AG08395 (cell line): ENCODE measurements around the gene COL4A2.
"Not testable (repeated sequence)": the region's sequence is repeated elsewhere in the genome, so short reads cannot be mapped to it uniquely, and the experiment has no call there.

Experiments used
- DNase-seq: peaks from one replicate; pipeline ENCODE4 v3.0.0; 2012; ENCODE audit warnings: mixed read lengths, low spot score

The COL4A2 gene

GRCh38 chr13:110475117-110475516 lies 168.0 kb downstream of the COL4A2 start:
- no peak for DNase-seq

GRCh38 chr13:110475550-110476219 lies 168.6 kb downstream of the COL4A2 start:
- no peak for DNase-seq

- no peak for DNase-seq
Observed at GRCh38 chr13:110476220-110476617, 169.1 kb downstream of the COL4A2 start.

- no peak for DNase-seq
Observed at GRCh38 chr13:110477706-110478245, 170.7 kb downstream of the COL4A2 start.

GRCh38 chr13:110478405-110479214 lies 171.5 kb downstream of the COL4A2 start:
- no peak for DNase-seq

GRCh38 chr13:110479215-110479545 lies 172.1 kb downstream of the COL4A2 start:
- no peak for DNase-seq

- DNase-seq, result no peak
Observed at GRCh38 chr13:110479648-110480047, 172.6 kb downstream of the COL4A2 start.

GRCh38 chr13:110480161-110480560 lies 173.1 kb downstream of the COL4A2 start:
- no peak for DNase-seq

- DNase-seq, result no peak
Observed at GRCh38 chr13:110483386-110483968, 176.4 kb downstream of the COL4A2 start.

GRCh38 chr13:110484290-110485048 lies 177.4 kb downstream of the COL4A2 start:
- DNase-seq, result no peak

GRCh38 chr13:110485604-110486003 lies 178.5 kb downstream of the COL4A2 start:
- DNase-seq, result no peak

GRCh38 chr13:110486061-110486715 lies 179.1 kb downstream of the COL4A2 start:
- DNase-seq, result no peak

- DNase-seq, result not testable (repeated sequence)
Observed at GRCh38 chr13:110486880-110487279, 179.8 kb downstream of the COL4A2 start.

GRCh38 chr13:110490009-110490770 lies 183.1 kb downstream of the COL4A2 start:
- no peak for DNase-seq

GRCh38 chr13:110491869-110492678 lies 185.0 kb downstream of the COL4A2 start:
- no peak for DNase-seq

GRCh38 chr13:110492679-110493593 lies 185.9 kb downstream of the COL4A2 start:
- no peak for DNase-seq

GRCh38 chr13:110493613-110494012 lies 186.5 kb downstream of the COL4A2 start:
- no peak for DNase-seq

GRCh38 chr13:110495376-110495775 lies 188.3 kb downstream of the COL4A2 start:
- no peak for DNase-seq

GRCh38 chr13:110495881-110496280 lies 188.8 kb downstream of the COL4A2 start:
- DNase-seq, result no peak
